ENCODE data around the gene XIRP2. TPM values are rescaled to one million over a fixed set of nuclear protein-coding genes. Genes with fewer than 3 reads are reported as not detected.

Gene XIRP2
- total and polyA plus RNA-seq, 2 of the 4 experiments (the other 2 are of a cell fraction), result 0.05 to 0.18 TPM

DNA sequence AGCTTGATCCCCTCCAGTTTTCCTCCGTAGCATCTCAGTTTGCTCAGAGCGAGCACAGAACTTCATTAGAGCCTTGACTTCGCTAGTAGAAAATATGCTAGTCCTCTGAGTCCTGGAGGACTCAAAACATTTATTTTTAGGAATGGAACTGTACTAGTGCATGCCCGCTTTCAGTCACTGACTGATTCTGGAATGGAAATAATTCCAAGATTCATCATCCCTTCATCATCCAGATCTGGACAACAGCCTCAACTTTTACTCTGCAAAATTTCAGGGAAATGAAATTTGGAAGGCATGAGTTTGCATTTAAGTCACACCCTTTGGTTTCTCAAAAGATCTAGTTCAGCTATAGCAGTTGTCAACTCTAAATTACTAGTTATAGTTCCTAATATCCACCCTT, 304.6 kb downstream of the XIRP2 start:
- TF ChIP-seq BHLHE40 (IDR thresholded peaks at IDR 0.05; ENCODE audit: low read depth, low read length), result no peak
- no peak for TF ChIP-seq CEBPB (IDR thresholded peaks at IDR 0.05; ENCODE audit: low read depth, low read length)
- no peak overlapping the region for H3K4ac ChIP-seq (ENCODE audit: low read depth, low read length)
- no peak overlapping the region for H2AFZ ChIP-seq (replicated peaks; ENCODE audit: low read length, poor library complexity)
- H2BK120ac ChIP-seq (ENCODE audit: low read depth, low read length), result no peak overlapping the region
- ATAC-seq (ENCODE audit: low read depth) (no peak), DNase-seq (peak; percentile 22)
- no peaks in the 10 kb centered on the region for H3K79me1 ChIP-seq (ENCODE audit: low read depth in 1 of 2, low read length in 2 of 2)
- no peaks in the 10 kb centered on the region for H4K20me1 ChIP-seq (ENCODE audit: insufficient read depth, low read length)
- no peak overlapping the region for H4K8ac ChIP-seq (ENCODE audit: low read depth in 2 of 2, low read length in 2 of 2)
- H3K14ac ChIP-seq (replicated peaks; ENCODE audit: low read depth, low read length), result 0 out of 2 replicates have a peak overlapping the region, but pooled peaks have one; percentile 6
- no TSS peak for BruUV-seq (replicated peaks)
- in situ Hi-C loops (cut with MboI; ENCODE audit: low sequenced_read_pairs) (loop anchor here (10.0 kb wide), 1 partner anchor 658 kb away; no protein-coding TSS in a partner anchor), intact Hi-C loops (cut with micrococcal nuclease) (no loop called here), dilution Hi-C loops (cut with HindIII; ENCODE audit: low sequenced_read_pairs, unreplicated experiment) (no loop called here)
- no peak overlapping the region; the same call in 1 of the 2 replicates for H3K56ac ChIP-seq (ENCODE audit: extremely low read depth, insufficient read depth, low read length)
- H3K27me3 ChIP-seq (ENCODE audit: control insufficient read depth, insufficient read depth, low read length), result no peaks in the 10 kb centered on the region
- H3K9ac ChIP-seq (ENCODE audit: low read depth, low read length), result no peak overlapping the region
- WGBS, 2 experiments (ENCODE audit: extremely low coverage in 2 of 2, insufficient read length in 1 of 2), result 100% methylated on average over 1 of the region's 4 CpGs; no CpG with 5 or more reads in 1 of the 2 experiments
- no peak overlapping the region for H3K27ac ChIP-seq (ENCODE audit: insufficient read depth, low read length)
- ChIA-PET CTCF (no interaction called here), POLR2A (ENCODE audit: unreplicated experiment) (no interaction called here)
- H3K9me3 ChIP-seq (ENCODE audit: control insufficient read depth, insufficient read depth, low read length), result no peaks in the 10 kb centered on the region
- H2AK5ac ChIP-seq (ENCODE audit: low read depth, low read length), result no peak overlapping the region
- peaks cover 4% of the 10 kb centered on the region; the same call in 1 of the 2 replicates for H3K9me1 ChIP-seq (ENCODE audit: insufficient read depth, low read length)
- no peak overlapping the region for H2BK5ac ChIP-seq (ENCODE audit: low read depth, low read length, poor library complexity, severe bottlenecking)
- no peak overlapping the region for H2BK20ac ChIP-seq (ENCODE audit: low read depth, low read length)
- no peak overlapping the region for H3K4me2 ChIP-seq (ENCODE audit: low read depth, low read length)
- H3K23ac ChIP-seq (ENCODE audit: low read depth, low read length), result no peak overlapping the region
- H3K4me1 ChIP-seq (ENCODE audit: control insufficient read depth, insufficient read depth, low read length), result peaks cover 3% of the 10 kb centered on the region; the same call in 1 of the 2 replicates
- H3K4me3 ChIP-seq (ENCODE audit: insufficient read depth, low read depth, low read length), result no peak overlapping the region
- H4K91ac ChIP-seq (ENCODE audit: insufficient read depth, low read depth, low read length), result no peak overlapping the region
- no peak overlapping the region for H4K5ac ChIP-seq (ENCODE audit: low read depth, low read length)
- no peak overlapping the region for H2BK15ac ChIP-seq (ENCODE audit: low read depth, low read length)
- H3K36me3 ChIP-seq (ENCODE audit: control insufficient read depth, insufficient read depth, low read length), result no peaks in the 10 kb centered on the region
- no peak overlapping the region for H2AK9ac ChIP-seq (replicated peaks; ENCODE audit: low read depth, low read length, poor library complexity)
- no peak overlapping the region for H3K18ac ChIP-seq (ENCODE audit: low read depth, low read length)
